Endothelial cell of umbilical vein (primary cell): ENCODE data around the gene VTA1. TPM values are rescaled to one million over a fixed set of nuclear protein-coding genes. Genes with fewer than 3 reads are reported as not detected.

ENCODE experiments used
- BruUV-seq: library from RNA; stranded (reverse); fragments of 400-500 nt; replicated peaks from 2 replicates; lab custom pipeline; 2021; lab: Mats Ljungman, UMichigan
- CTCF ChIA-PET: fragments of 300-600, 350-600 bp; sonication (Branson Sonifier 250); formaldehyde crosslinking; loops from one replicate; lab custom pipeline; 2021; ENCODE audit warnings: antibody characterized with exemption, inconsistent platforms; lab: Charles Lee
- POLR2A ChIA-PET: fragments of 300-600, 350-600 bp; sonication (Branson Sonifier 250); formaldehyde crosslinking; loops from one replicate; lab custom pipeline; 2021; ENCODE audit warnings: antibody characterized with exemption, inconsistent platforms; lab: Charles Lee
- DNase-seq: peaks from one replicate; pipeline ENCODE4 v3.0.0-alpha.2; 2011; ENCODE audit warnings: low read depth, low spot score
- FAIRE-seq: peaks from 2 replicates; lab custom pipeline; 2011; peaks lifted over from hg19 to GRCh38; lab: Jason Lieb, UNC
- H2AFZ ChIP-seq: 2 replicates; pipeline ENCODE4 v1.6.0; 2012; ENCODE audit warnings: low read depth, low read length, control low read depth, inconsistent platforms
- H3K27ac ChIP-seq: 2 replicates; pipeline ENCODE4 v1.5.1; 2011; ENCODE audit warnings: low read depth, mild to moderate bottlenecking, control low read depth, low read length, moderate library complexity; ENCODE audit not compliant: insufficient read depth
- H3K27me3 ChIP-seq, 2 experiments: 2 replicates each; pipeline versions ENCODE4 v1.6.0 to v1.6.1; 2011; ENCODE audit warnings: low read length in 2 of 2, mixed read lengths in 1 of 2; ENCODE audit not compliant: control insufficient read depth in 2 of 2, insufficient read depth in 2 of 2
- H3K36me3 ChIP-seq, 2 experiments: 2 replicates in 1 of 2; 3 replicates in 1 of 2; pipeline ENCODE4 v1.5.1; 2011; ENCODE audit warnings: low read length in 2 of 2, mild to moderate bottlenecking in 1 of 2, moderate library complexity in 1 of 2; ENCODE audit not compliant: control insufficient read depth in 2 of 2, insufficient read depth in 2 of 2; ENCODE audit errors: extremely low read depth in 1 of 2
- H3K4me1 ChIP-seq: 3 replicates; pipeline ENCODE4 v1.5.1; 2011; ENCODE audit warnings: mild to moderate bottlenecking, low read length; ENCODE audit not compliant: control insufficient read depth, insufficient read depth; ENCODE audit errors: extremely low read depth
- H3K4me2 ChIP-seq: 2 replicates; pipeline ENCODE4 v1.6.1; 2011; ENCODE audit warnings: low read length, control low read depth, mixed read lengths; ENCODE audit not compliant: insufficient read depth
- H3K4me3 ChIP-seq, 3 experiments: fragments of 200-600 bp in 1 of 3; sonication (generic), shearing (Covaris generic) in 1 of 3; replicated peaks in 1 of 3; 2 replicates each; pipeline ENCODE4 v1.5.1; 2011 to 2016; ENCODE audit warnings: control low read depth in 3 of 3, low read length in 3 of 3, mild to moderate bottlenecking in 2 of 3, inconsistent platforms in 1 of 3, low read depth in 1 of 3, moderate library complexity in 1 of 3; ENCODE audit not compliant: insufficient read depth in 1 of 3
- H3K79me2 ChIP-seq: 2 replicates; pipeline ENCODE4 v1.6.0; 2012; ENCODE audit warnings: low read length, inconsistent platforms; ENCODE audit not compliant: control insufficient read depth, insufficient read depth
- H3K9ac ChIP-seq: replicated peaks from 2 replicates; pipeline ENCODE3; 2011; ENCODE audit warnings: low read length, control low read depth; ENCODE audit not compliant: insufficient read depth; ENCODE audit errors: extremely low read depth
- H3K9me1 ChIP-seq: replicated peaks from 3 replicates; pipeline ENCODE4 v1.6.0; 2011; ENCODE audit warnings: mild to moderate bottlenecking, low read length; ENCODE audit not compliant: control insufficient read depth, insufficient read depth; ENCODE audit errors: extremely low read depth
- H3K9me3 ChIP-seq: replicated peaks from 2 replicates; pipeline ENCODE4 v1.5.1; 2012; ENCODE audit warnings: low read length, inconsistent platforms; ENCODE audit not compliant: control insufficient read depth, insufficient read depth
- H4K20me1 ChIP-seq: replicated peaks from 2 replicates; pipeline ENCODE3; 2011; ENCODE audit warnings: mild to moderate bottlenecking, low read length; ENCODE audit not compliant: control insufficient read depth, insufficient read depth; ENCODE audit errors: extremely low read depth
- EZH2 ChIP-seq: IDR thresholded peaks from 2 replicates; pipeline ENCODE4 v1.6.1; 2012; ENCODE audit warnings: borderline replicate concordance, low read depth, mild to moderate bottlenecking, moderate library complexity, low read length, inconsistent platforms; ENCODE audit not compliant: severe bottlenecking
- FOS ChIP-seq: IDR thresholded peaks from 2 replicates; pipeline ENCODE4 v1.6.1; 2011; ENCODE audit warnings: mild to moderate bottlenecking, low read length, moderate library complexity, borderline replicate concordance; ENCODE audit not compliant: insufficient read depth
- GATA2 ChIP-seq: IDR thresholded peaks from 2 replicates; pipeline ENCODE4 v1.7.0; 2011; ENCODE audit warnings: low read depth, mild to moderate bottlenecking, moderate library complexity, mixed read lengths, low read length; ENCODE audit not compliant: insufficient read length, insufficient read depth
- JUN ChIP-seq: IDR thresholded peaks from 2 replicates; pipeline ENCODE4 v1.6.1; 2011; ENCODE audit warnings: borderline replicate concordance, low read depth; ENCODE audit not compliant: insufficient read length, insufficient read depth
- MYC ChIP-seq: IDR thresholded peaks from one replicate; pipeline ENCODE4 v1.6.1; 2011; ENCODE audit warnings: mild to moderate bottlenecking, low read depth, low read length
- POLR2A ChIP-seq: IDR thresholded peaks from 2 replicates; pipeline ENCODE4 v1.6.1; 2012; ENCODE audit warnings: low read depth, mild to moderate bottlenecking, control low read depth, low read length
- POLR2AphosphoS5 ChIP-seq: IDR thresholded peaks from 2 replicates; pipeline ENCODE4 v1.6.1; 2012; ENCODE audit warnings: low read depth, mild to moderate bottlenecking, control low read depth, low read length, moderate library complexity; ENCODE audit not compliant: insufficient read depth
- dilution Hi-C: fragments of 300-500 bp; cut with MboI; formaldehyde crosslinking; loops from one replicate; pipeline ENCODE4 v1.15.0; 2019; ENCODE audit warnings: low sequenced_read_pairs; ENCODE audit not compliant: extremely low pct_ligation_motif_present
- intact Hi-C: fragments of 100-400 bp; cut with micrococcal nuclease; formaldehyde crosslinking; loops from one replicate; pipeline ENCODE4 v1.10.0; 2022
- polyA plus RNA-seq, 4 experiments: library from polyadenylated mRNA; depleted of rRNA in 3 of 4; stranded (reverse) in 3 of 4; unstranded in 1 of 4; fragments of >200 nt; gene quantifications; 2 replicates each; pipeline versions ENCODE4 v1.2.1 to v1.2.3, GENCODE V29; 2011 to 2012; ENCODE audit warnings: missing spikeins in 1 of 4
- total RNA-seq: library from RNA; stranded (reverse); gene quantifications from 2 replicates; pipeline ENCODE4 v1.2.3, GENCODE V29; 2021
- TF ChIP-seq, protein P1 (sequence below), 2 donors: IDR thresholded peaks; 1 replicate in 1 of 2; 2 replicates in 1 of 2; pipeline ENCODE4 v1.5.1; 2011; ENCODE audit warnings: low read length in 2 of 2, mild to moderate bottlenecking in 2 of 2, moderate library complexity in 2 of 2, control low read depth in 1 of 2, inconsistent platforms in 1 of 2, low read depth in 1 of 2; ENCODE audit not compliant: insufficient read depth in 1 of 2; ENCODE audit errors: extremely low read depth in 1 of 2
- TF ChIP-seq, protein P2 (sequence below): IDR thresholded peaks from 2 replicates; pipeline ENCODE4 v1.6.1; 2011; ENCODE audit not compliant: insufficient read depth, insufficient read length

Gene VTA1
- total and polyA plus RNA-seq, 2 donors (not counting 3 experiments of a cell fraction or from before 2014, with no cell fraction given): 39.0 to 40.9 TPM

DNA sequence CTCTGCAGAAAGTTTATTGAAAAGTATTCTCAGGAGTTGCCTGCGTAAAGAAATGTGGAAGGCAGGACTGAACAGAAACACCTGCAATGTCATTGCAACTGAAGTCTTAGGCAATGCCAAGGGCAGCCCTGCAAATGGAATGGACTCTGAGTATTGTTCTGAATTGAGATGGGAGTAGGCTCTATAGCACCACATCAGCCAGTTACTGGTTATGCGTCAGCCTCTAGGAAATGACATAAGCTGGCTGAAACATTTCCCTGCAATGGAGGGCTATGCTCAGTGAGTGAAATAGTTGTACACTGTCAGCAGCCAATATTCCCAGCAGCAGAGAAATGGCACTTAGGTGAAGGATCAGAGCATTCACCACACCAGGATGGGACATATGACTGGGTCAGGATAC lies 28.1 kb upstream of the VTA1 start:
- dilution Hi-C loops: no loop called here
- Histone ChIP-seq H3K4me3 (no peak overlapping the region), H3K9me1 (no peaks in the 10 kb centered on the region), H3K27ac (no peak overlapping the region), H3K79me2 (no peaks in the 10 kb centered on the region), H3K27me3 (peaks cover 0 to 2% of the 10 kb centered on the region in 2 experiments), H3K9me3 (no peaks in the 10 kb centered on the region), H3K36me3 (no peaks in the 10 kb centered on the region), H3K9ac (no peak overlapping the region), H3K4me2 (no peak overlapping the region), H2AFZ (no peak overlapping the region), H4K20me1 (no peaks in the 10 kb centered on the region), H3K4me1 (no peaks in the 10 kb centered on the region)
- BruUV-seq: no TSS peak
- POLR2A ChIA-PET: no interaction called here
- intact Hi-C loops: no loop called here
- TF ChIP-seq, protein P1, sequence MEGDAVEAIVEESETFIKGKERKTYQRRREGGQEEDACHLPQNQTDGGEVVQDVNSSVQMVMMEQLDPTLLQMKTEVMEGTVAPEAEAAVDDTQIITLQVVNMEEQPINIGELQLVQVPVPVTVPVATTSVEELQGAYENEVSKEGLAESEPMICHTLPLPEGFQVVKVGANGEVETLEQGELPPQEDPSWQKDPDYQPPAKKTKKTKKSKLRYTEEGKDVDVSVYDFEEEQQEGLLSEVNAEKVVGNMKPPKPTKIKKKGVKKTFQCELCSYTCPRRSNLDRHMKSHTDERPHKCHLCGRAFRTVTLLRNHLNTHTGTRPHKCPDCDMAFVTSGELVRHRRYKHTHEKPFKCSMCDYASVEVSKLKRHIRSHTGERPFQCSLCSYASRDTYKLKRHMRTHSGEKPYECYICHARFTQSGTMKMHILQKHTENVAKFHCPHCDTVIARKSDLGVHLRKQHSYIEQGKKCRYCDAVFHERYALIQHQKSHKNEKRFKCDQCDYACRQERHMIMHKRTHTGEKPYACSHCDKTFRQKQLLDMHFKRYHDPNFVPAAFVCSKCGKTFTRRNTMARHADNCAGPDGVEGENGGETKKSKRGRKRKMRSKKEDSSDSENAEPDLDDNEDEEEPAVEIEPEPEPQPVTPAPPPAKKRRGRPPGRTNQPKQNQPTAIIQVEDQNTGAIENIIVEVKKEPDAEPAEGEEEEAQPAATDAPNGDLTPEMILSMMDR (IDR thresholded peaks at IDR 0.05; ENCODE audit: extremely low read depth in 1 of 2, insufficient read depth in 1 of 2, low read depth in 1 of 2, low read length in 2 of 2): no peak
- TF ChIP-seq JUN (no peak), FOS (no peak), GATA2 (no peak), POLR2A (no peak), MYC (no peak), EZH2 (no peak), POLR2AphosphoS5 (no peak)
- TF ChIP-seq, protein P2, sequence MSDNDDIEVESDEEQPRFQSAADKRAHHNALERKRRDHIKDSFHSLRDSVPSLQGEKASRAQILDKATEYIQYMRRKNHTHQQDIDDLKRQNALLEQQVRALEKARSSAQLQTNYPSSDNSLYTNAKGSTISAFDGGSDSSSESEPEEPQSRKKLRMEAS: no peak
- DNase-seq: peak; percentile 4
- CTCF ChIA-PET: interaction anchor here (1.2 to 1.9 kb wide), 2 partner anchors 89 to 129 kb away, joined by 4 to 9 read pairs; no protein-coding TSS in a partner anchor
- FAIRE-seq: peak; percentile 4
